WTC11 (cell line): Measurements from ENCODE around the gene LIX1L.

ENCODE experiments used
- TF ChIP-seq, protein P1 (sequence below): sonication (generic); formaldehyde crosslinking; IDR thresholded peaks from 2 replicates; pipeline ENCODE4 v1.8.1; 2022; ENCODE audit warnings: low read depth, missing genetic modification reagents, borderline replicate concordance
- TF ChIP-seq, protein P2 (sequence below): fragments of 200-600 bp; IDR thresholded peaks from 2 replicates; pipeline ENCODE4 v1.8.0; 2022; ENCODE audit warnings: antibody characterized with exemption
- TF ChIP-seq, protein P3 (sequence below): sonication (generic); formaldehyde crosslinking; conservative IDR thresholded peaks from 2 replicates; pipeline ENCODE4 v1.8.1; 2022; ENCODE audit warnings: mild to moderate bottlenecking, missing genetic modification reagents

- TF ChIP-seq, protein P1, sequence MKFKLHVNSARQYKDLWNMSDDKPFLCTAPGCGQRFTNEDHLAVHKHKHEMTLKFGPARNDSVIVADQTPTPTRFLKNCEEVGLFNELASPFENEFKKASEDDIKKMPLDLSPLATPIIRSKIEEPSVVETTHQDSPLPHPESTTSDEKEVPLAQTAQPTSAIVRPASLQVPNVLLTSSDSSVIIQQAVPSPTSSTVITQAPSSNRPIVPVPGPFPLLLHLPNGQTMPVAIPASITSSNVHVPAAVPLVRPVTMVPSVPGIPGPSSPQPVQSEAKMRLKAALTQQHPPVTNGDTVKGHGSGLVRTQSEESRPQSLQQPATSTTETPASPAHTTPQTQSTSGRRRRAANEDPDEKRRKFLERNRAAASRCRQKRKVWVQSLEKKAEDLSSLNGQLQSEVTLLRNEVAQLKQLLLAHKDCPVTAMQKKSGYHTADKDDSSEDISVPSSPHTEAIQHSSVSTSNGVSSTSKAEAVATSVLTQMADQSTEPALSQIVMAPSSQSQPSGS (CRISPR knock-in tag), result no peak
- TF ChIP-seq, protein P2, sequence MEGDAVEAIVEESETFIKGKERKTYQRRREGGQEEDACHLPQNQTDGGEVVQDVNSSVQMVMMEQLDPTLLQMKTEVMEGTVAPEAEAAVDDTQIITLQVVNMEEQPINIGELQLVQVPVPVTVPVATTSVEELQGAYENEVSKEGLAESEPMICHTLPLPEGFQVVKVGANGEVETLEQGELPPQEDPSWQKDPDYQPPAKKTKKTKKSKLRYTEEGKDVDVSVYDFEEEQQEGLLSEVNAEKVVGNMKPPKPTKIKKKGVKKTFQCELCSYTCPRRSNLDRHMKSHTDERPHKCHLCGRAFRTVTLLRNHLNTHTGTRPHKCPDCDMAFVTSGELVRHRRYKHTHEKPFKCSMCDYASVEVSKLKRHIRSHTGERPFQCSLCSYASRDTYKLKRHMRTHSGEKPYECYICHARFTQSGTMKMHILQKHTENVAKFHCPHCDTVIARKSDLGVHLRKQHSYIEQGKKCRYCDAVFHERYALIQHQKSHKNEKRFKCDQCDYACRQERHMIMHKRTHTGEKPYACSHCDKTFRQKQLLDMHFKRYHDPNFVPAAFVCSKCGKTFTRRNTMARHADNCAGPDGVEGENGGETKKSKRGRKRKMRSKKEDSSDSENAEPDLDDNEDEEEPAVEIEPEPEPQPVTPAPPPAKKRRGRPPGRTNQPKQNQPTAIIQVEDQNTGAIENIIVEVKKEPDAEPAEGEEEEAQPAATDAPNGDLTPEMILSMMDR, result no peak
- TF ChIP-seq, protein P3, sequence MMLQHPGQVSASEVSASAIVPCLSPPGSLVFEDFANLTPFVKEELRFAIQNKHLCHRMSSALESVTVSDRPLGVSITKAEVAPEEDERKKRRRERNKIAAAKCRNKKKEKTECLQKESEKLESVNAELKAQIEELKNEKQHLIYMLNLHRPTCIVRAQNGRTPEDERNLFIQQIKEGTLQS (CRISPR knock-in tag), result no peak
Observed at GRCh38 chr1:145985129-145985501, 27.3 kb upstream of the LIX1L start.
